GM21360 (cell line): ENCODE results near the gene TTC34.

Experiments used
- ATAC-seq: cut with Tn5 transposase; IDR thresholded peaks from one replicate; pipeline ENCODE4 v1.9.1; 2021; ENCODE audit warnings: mild to moderate bottlenecking, moderate library complexity; ENCODE audit not compliant: unreplicated experiment

TTC34 gene

DNA sequence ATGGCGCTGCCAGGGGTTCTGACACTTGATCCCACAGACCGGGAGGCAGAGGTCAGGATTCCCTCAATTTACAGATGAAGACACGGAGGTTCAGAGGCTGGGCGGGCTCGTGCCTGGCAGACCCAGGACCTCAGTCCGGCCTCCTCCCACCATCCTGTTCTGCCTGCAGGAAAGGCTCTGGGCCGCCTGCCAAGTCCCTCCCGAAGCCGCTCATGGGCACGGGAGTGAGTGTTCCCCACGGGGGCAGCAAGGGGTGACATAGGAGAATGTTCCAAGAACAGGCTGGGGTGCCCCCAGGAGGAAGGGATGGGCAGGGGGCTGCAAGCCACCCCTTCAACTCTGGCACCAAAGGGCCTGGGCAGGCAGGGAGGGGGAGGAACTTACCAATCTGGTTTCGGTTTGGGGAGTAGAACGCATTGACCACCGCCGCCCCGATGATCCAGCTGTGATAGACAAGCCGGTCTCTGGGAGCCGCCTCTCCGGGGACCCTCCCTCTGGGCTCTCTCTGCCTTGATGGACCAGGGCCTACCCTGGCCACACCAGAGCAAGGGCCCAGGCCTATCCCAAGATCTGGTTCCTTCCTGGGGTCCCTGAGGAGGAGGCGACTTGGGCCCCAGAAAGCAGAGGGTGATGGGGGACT, 207.4 kb downstream of the TTC34 start:
- ATAC-seq = no peak

DNA sequence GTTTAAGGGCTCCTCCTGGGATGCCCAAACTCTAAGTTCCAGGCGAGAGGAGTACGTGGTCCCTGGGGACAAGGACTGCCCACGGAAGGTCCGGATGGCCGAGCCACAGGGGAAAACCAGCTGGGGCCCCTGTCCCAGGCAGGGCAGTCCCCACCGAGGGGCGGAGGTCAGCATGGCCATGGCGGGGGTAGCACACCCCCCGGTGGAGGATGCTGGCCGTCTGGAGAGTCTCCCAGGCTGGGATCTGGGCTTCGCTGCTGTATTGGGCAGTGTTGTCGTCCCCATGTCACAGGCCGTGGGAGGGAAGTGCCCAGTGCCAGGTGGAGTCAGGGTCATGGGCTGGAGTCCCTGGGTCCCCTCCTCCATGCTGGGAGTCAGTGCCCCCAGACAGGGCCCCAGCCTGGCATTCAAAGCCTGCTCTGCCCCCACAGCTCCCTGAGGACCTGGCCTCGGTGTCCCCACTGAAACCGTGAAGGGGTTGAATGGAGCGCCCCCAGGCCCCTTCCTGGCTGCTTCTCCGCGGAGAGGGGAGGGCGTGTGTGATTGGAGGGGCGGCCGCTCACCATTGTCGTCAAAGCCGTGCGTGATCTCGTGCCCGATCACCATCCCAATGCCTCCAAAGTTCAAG, 208.1 kb downstream of the TTC34 start:
- ATAC-seq = no peak

GRCh38 chr1:2592672-2593071, 208.8 kb downstream of the TTC34 start:
- no peak for ATAC-seq

DNA sequence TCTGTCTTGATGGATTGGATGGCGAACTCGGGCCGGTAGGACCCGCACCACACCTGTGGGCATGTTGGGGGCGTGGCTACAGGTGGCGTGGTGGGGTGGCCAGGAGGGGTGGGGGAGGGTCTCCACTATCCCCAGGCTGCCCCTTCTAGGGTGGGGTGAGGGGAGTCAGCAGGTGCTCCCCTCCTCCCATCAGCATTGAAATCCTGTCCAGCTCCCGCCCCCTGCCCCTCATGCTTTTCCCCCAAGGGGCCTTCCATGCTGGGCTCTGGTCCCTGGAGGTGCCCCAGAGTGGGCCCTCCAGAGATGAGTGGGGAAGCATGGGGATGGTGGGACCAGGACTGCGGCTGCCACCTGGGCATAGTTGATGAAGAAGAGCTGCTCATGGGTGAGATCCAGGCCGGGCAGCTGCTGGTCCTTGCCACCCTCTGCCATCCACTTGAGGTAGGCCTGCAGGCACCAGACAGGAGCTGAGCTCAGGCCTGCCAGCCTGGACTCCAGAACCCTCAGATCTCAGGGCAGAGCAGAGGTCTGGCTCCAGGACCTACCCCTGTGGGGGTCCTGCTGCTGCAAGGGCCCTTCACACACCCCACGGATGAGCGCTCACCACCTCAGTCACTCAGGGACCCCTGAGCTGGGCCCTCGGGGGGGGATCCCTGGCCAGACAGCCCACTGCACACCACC, 209.8 kb downstream of the TTC34 start:
- ATAC-seq = no peak

GRCh38 chr1:2591233-2591580, 210.3 kb downstream of the TTC34 start:
- no peak for ATAC-seq

GRCh38 chr1:2590233-2591141, 211.0 kb downstream of the TTC34 start:
- no peak for ATAC-seq

DNA sequence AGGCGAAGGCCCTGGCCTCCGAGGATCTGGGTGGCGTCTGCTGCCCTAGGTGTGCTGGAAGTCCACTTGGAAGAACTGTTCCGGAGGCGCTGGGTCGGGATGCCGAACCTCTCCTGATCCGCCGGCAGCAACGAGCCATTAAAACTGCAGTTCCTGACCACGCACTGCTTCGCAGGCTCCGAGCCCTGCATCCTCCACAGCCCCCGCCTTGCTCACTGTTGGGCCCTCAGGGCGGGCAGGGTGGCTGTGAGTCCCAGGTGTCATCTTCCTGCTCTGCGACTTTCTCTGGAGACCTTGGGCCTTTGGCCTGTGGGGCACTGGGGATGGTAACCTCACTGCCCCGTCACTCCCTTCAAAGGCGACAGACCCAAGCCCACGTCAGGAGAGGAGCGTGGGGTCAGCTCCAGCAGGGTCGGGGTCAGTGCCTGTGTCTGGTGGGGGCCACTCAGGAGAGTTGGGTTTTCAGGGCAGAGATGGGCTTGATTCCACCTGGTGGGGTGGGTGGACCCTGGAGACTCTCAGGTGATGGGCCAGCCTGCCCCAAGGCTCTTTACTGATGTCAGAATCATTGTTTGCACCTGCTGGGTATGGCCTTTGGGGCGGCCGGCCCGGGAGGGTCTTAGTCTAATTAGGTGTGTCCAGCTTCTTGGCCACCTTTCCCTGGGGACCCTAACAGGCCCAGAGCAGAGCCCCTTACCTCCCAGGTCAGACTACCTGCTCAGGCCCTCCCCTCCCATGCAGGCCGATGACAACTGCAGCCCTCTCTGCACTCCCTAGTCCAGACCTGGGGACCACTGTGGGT, 211.9 kb downstream of the TTC34 start:
- no peak for ATAC-seq

GRCh38 chr1:2588661-2589430, 212.6 kb downstream of the TTC34 start:
- ATAC-seq = no peak

DNA sequence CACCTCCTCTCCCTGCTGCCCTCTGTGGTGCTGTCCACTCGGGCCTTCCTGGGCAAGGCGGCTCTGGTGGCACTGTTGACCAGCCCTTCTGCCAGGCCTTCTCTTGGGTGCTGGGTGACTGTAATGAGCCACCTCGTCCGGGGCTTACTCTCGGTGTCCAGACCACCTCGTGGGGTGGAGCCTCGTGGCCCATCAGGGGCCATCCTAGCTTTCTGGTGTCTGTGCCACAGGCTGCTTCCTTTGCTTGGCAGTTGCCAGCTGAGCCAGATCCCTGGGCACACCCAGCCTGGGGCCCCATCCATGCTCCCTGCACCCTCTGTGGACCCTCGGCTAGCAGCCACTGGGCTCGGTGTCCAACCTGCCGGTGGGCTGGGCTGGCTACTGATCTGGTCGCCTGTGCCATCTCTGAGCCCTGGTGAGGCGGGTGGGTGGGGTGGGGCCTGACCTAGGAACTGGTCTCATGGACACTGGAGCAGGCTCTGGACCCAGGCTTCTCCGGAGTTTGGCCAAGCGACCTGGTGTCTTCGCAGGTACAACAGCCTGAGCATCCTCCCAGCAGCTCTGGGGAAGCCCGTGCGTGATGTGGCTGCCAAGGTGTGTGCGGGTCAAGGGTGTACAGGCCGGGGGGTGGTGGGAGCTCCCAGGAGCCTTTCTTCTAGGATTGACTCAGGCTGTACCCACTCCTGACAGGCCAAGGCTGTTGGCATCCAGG, 213.5 kb downstream of the TTC34 start:
- no peak for ATAC-seq

DNA sequence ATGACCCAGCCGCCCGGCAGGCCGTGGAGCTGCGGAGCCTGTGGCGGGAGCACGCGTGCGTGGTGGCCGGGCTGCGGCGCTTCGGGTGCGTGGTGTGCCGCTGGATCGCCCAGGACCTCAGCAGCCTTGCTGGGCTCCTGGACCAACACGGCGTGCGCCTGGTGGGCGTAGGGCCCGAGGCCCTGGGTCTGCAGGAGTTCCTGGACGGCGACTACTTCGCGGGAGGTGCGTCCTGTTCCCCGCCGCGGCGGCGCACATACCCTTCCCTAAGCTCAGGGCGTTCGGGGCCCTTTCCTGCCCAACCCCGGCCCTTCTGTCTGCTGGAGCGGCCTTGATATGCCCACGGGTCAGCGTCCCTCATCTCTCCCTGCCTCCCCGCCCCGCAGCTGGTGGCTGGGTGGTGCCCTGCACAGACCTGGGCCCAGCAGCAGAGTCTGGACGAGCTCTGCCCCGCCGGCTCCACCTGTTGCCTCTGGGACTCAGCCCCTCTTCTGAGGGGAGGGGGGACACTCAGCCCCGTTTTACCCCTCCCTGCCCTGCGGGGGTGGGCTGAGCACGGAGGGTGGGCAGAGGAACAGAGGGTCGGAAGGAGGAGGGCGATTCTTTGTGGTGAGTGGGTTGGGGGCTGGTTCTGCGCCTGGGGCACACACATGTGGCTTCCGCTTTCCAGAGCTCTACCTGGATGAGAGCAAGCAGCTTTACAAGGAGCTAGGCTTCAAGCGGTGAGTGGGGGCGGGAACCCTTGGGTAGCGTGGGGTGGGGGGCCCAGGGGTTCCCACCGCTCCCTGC, 214.2 kb downstream of the TTC34 start:
- ATAC-seq = peak; percentile 1

DNA sequence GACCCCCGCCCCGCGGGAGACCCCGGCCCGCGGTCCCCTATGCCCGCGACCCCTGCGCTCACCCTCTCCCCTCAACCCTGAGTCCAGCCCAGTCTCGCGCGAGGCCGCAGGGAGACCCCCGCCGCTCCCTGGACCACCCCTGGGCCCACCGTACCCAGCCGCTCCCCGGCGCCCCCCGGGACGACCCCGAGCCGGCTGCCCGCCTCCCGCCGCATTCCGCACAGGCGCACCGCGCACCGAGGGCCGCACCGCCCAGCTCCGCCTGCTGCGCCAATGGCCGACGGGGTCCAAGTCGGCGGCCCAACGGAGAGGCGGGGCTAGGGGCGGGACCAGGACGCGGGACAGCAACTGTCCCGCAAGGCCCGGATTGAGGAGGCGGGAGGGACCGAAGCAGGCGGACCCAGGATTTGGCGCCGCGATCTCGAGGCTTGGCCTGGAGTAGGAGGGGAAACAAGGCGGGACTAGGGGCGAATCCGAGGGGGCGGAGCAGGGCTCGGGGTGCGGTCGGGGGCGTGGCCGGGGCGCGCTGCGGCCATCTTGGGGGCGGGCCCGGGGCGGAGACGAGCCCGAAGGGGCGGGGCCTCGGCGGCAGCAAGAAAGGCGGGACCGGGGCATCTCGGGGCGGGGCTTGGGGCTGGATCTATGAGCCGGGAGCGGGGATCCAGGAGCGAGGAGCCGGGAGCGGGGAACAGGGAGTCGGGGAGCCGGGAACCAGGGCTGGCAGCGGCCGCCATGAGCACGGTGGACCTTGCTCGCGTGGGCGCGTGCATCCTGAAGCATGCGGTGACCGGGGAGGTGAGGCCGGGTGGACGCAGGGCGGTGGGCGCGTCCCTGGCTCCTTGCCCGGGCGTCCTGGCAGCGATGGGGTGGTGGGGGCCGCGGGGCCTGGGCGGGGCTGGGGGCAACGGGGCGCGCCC, 215.1 kb downstream of the TTC34 start, which contains the start of gene PRXL2B:
PRXL2B (plus strand) TSS at position 624 of the 917 bp plus-strand sequence; CDS start at position 733, 109 bp downstream.
- ATAC-seq = peak; percentile 61
